WTC11 (cell line): Measurements from ENCODE around the gene ADAMTS8. TPM values are rescaled to one million over a fixed set of nuclear protein-coding genes. Genes with fewer than 3 reads are reported as not detected.

Experiments
- CREB1 ChIP-seq: sonication (generic); formaldehyde crosslinking; IDR thresholded peaks from 2 replicates; pipeline ENCODE4 v1.8.0; 2023; ENCODE audit warnings: mild to moderate bottlenecking, missing genetic modification reagents
- FOXP1 ChIP-seq: sonication (generic); formaldehyde crosslinking; IDR thresholded peaks from 2 replicates; pipeline ENCODE4 v1.8.0; 2022; ENCODE audit warnings: missing genetic modification reagents, mild to moderate bottlenecking, moderate library complexity, borderline replicate concordance
- HMGA2 ChIP-seq: fragments of 250-450 bp; sonication (Bioruptor Pico); IDR thresholded peaks from 2 replicates; pipeline ENCODE4 v1.4.0; 2021; ENCODE audit warnings: mild to moderate bottlenecking, moderate library complexity
- JAZF1 ChIP-seq: fragments of 250-450 bp; sonication (Bioruptor Pico); IDR thresholded peaks from 2 replicates; pipeline ENCODE4 v1.9.0; 2021; ENCODE audit warnings: moderate library complexity, mild to moderate bottlenecking, inconsistent platforms
- NR3C1 ChIP-seq: sonication (generic); formaldehyde crosslinking; conservative IDR thresholded peaks from 2 replicates; pipeline ENCODE4 v1.8.1; 2023; ENCODE audit warnings: low read depth, mild to moderate bottlenecking, missing genetic modification reagents
- TCF7 ChIP-seq: sonication (generic); formaldehyde crosslinking; IDR thresholded peaks from 2 replicates; pipeline ENCODE4 v1.8.0; 2022; ENCODE audit warnings: mild to moderate bottlenecking, low read depth, missing genetic modification reagents, moderate library complexity
- TEAD1 ChIP-seq: sonication (generic); formaldehyde crosslinking; IDR thresholded peaks from 2 replicates; pipeline ENCODE4 v1.8.0; 2022; ENCODE audit warnings: mild to moderate bottlenecking, missing genetic modification reagents
- TEAD4 ChIP-seq: sonication (generic); formaldehyde crosslinking; IDR thresholded peaks from 2 replicates; pipeline ENCODE4 v1.8.0; 2022; ENCODE audit warnings: mild to moderate bottlenecking, missing genetic modification reagents
- ZNF121 ChIP-seq: sonication (generic); formaldehyde crosslinking; IDR thresholded peaks from 2 replicates; pipeline ENCODE4 v1.8.0; 2023; ENCODE audit warnings: missing genetic modification reagents
- ZNF396 ChIP-seq: fragments of 250-450 bp; sonication (Bioruptor Pico); IDR thresholded peaks from 2 replicates; pipeline ENCODE4 v1.8.0; 2021; ENCODE audit warnings: mild to moderate bottlenecking, moderate library complexity, borderline replicate concordance
- ZNF416 ChIP-seq: fragments of 250-450 bp; sonication (Bioruptor Pico); IDR thresholded peaks from 2 replicates; pipeline ENCODE4 v1.9.0; 2021; ENCODE audit warnings: mild to moderate bottlenecking, inconsistent platforms
- total RNA-seq: library from RNA; stranded (reverse); gene quantifications from 3 replicates; pipeline ENCODE4 v1.2.3, GENCODE V29; 2021
- TF ChIP-seq, protein P1 (sequence below): sonication (generic); formaldehyde crosslinking; IDR thresholded peaks from 2 replicates; pipeline ENCODE4 v1.8.1; 2023; ENCODE audit warnings: mild to moderate bottlenecking, missing genetic modification reagents
- TF ChIP-seq, protein P2 (sequence below): sonication (generic); formaldehyde crosslinking; IDR thresholded peaks from 2 replicates; pipeline ENCODE4 v1.8.1; 2023; ENCODE audit warnings: mild to moderate bottlenecking, missing genetic modification reagents
- TF ChIP-seq, protein P3 (sequence below): sonication (generic); formaldehyde crosslinking; IDR thresholded peaks from 2 replicates; pipeline ENCODE4 v1.8.1; 2022; ENCODE audit warnings: mild to moderate bottlenecking, moderate library complexity, missing genetic modification reagents
- TF ChIP-seq, protein P4 (sequence below): sonication (generic); formaldehyde crosslinking; IDR thresholded peaks from 2 replicates; pipeline ENCODE4 v1.8.0; 2023; ENCODE audit warnings: mild to moderate bottlenecking, missing genetic modification reagents
- TF ChIP-seq, protein P5 (sequence below): sonication (generic); formaldehyde crosslinking; IDR thresholded peaks from 2 replicates; pipeline ENCODE4 v1.8.1; 2023; ENCODE audit warnings: mild to moderate bottlenecking, moderate library complexity, missing genetic modification reagents

ADAMTS8 gene
- total RNA-seq, 1 experiment from 2014 or later, result 9.9 TPM

DNA sequence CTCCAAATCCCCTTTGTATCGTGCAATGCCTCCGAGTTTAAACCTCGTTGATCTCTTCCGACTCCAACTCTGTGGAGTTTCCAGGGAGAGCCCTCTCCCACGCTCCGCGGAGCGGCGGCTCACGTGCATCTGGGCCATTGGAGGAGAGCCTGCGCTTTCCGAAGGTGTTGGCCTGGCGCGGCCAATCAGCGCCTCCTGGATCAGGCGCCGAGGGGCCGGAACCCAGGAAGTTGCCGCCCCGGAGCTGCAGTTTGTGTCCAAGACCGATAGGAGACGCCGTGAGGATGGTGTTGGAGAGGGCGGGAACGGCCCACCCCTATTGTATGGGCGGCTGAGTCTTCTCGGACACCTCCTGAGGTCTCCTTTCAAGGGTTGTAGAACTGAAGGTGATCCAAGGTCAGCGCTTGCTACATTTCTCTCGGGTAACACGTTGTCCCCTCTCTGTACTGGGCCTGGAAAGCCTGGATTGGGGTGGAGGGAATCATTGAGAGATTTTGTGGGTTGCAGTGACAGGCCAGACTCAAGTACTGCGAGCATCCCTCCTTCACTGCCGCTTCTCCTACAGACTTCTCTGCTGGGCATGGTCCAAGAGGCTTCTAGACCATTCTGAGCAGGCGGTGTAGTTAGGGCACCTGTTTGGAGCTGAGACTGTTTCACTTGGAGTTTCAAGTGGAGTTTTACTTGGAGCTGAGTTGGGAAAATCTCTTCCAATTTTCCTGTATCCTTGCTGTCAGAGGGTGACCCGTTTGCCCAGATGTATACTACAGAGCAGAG lies 21.8 kb upstream of the ADAMTS8 start (continued):
- TF ChIP-seq TEAD4 (CRISPR knock-in tag), result peak; percentile 79; the same call in 1 of the 2 replicates
- TF ChIP-seq ZNF121 (CRISPR knock-in tag), result no peak
- no peak for TF ChIP-seq ZNF416 (CRISPR knock-in tag)
- TF ChIP-seq, protein P1, sequence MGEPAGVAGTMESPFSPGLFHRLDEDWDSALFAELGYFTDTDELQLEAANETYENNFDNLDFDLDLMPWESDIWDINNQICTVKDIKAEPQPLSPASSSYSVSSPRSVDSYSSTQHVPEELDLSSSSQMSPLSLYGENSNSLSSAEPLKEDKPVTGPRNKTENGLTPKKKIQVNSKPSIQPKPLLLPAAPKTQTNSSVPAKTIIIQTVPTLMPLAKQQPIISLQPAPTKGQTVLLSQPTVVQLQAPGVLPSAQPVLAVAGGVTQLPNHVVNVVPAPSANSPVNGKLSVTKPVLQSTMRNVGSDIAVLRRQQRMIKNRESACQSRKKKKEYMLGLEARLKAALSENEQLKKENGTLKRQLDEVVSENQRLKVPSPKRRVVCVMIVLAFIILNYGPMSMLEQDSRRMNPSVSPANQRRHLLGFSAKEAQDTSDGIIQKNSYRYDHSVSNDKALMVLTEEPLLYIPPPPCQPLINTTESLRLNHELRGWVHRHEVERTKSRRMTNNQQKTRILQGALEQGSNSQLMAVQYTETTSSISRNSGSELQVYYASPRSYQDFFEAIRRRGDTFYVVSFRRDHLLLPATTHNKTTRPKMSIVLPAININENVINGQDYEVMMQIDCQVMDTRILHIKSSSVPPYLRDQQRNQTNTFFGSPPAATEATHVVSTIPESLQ (CRISPR knock-in tag), result no peak
- TF ChIP-seq, protein P2, sequence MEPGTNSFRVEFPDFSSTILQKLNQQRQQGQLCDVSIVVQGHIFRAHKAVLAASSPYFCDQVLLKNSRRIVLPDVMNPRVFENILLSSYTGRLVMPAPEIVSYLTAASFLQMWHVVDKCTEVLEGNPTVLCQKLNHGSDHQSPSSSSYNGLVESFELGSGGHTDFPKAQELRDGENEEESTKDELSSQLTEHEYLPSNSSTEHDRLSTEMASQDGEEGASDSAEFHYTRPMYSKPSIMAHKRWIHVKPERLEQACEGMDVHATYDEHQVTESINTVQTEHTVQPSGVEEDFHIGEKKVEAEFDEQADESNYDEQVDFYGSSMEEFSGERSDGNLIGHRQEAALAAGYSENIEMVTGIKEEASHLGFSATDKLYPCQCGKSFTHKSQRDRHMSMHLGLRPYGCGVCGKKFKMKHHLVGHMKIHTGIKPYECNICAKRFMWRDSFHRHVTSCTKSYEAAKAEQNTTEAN (CRISPR knock-in tag), result peak; percentile 91
- no peak for TF ChIP-seq TCF7 (CRISPR knock-in tag)
- peak; percentile 95; the same call in 1 of the 2 replicates for TF ChIP-seq NR3C1 (CRISPR knock-in tag)
- peak; percentile 98 for TF ChIP-seq FOXP1 (CRISPR knock-in tag)
- peak; percentile 98 for TF ChIP-seq TEAD1 (CRISPR knock-in tag)
- TF ChIP-seq, protein P3, sequence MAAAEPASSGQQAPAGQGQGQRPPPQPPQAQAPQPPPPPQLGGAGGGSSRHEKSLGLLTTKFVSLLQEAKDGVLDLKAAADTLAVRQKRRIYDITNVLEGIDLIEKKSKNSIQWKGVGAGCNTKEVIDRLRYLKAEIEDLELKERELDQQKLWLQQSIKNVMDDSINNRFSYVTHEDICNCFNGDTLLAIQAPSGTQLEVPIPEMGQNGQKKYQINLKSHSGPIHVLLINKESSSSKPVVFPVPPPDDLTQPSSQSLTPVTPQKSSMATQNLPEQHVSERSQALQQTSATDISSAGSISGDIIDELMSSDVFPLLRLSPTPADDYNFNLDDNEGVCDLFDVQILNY (CRISPR knock-in tag), result peak; percentile 97
- no peak for TF ChIP-seq HMGA2 (CRISPR knock-in tag)
- TF ChIP-seq, protein P4, sequence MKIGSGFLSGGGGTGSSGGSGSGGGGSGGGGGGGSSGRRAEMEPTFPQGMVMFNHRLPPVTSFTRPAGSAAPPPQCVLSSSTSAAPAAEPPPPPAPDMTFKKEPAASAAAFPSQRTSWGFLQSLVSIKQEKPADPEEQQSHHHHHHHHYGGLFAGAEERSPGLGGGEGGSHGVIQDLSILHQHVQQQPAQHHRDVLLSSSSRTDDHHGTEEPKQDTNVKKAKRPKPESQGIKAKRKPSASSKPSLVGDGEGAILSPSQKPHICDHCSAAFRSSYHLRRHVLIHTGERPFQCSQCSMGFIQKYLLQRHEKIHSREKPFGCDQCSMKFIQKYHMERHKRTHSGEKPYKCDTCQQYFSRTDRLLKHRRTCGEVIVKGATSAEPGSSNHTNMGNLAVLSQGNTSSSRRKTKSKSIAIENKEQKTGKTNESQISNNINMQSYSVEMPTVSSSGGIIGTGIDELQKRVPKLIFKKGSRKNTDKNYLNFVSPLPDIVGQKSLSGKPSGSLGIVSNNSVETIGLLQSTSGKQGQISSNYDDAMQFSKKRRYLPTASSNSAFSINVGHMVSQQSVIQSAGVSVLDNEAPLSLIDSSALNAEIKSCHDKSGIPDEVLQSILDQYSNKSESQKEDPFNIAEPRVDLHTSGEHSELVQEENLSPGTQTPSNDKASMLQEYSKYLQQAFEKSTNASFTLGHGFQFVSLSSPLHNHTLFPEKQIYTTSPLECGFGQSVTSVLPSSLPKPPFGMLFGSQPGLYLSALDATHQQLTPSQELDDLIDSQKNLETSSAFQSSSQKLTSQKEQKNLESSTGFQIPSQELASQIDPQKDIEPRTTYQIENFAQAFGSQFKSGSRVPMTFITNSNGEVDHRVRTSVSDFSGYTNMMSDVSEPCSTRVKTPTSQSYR (CRISPR knock-in tag), result peak; percentile 96; the same call in 1 of the 2 replicates
- peak; percentile 97 for TF ChIP-seq CREB1 (CRISPR knock-in tag)
- TF ChIP-seq, protein P5, sequence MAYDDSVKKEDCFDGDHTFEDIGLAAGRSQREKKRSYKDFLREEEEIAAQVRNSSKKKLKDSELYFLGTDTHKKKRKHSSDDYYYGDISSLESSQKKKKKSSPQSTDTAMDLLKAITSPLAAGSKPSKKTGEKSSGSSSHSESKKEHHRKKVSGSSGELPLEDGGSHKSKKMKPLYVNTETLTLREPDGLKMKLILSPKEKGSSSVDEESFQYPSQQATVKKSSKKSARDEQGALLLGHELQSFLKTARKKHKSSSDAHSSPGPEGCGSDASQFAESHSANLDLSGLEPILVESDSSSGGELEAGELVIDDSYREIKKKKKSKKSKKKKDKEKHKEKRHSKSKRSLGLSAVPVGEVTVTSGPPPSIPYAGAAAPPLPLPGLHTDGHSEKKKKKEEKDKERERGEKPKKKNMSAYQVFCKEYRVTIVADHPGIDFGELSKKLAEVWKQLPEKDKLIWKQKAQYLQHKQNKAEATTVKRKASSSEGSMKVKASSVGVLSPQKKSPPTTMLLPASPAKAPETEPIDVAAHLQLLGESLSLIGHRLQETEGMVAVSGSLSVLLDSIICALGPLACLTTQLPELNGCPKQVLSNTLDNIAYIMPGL (CRISPR knock-in tag), result peak; percentile 88
- no peak for TF ChIP-seq ZNF396 (CRISPR knock-in tag)
- no peak for TF ChIP-seq JAZF1 (CRISPR knock-in tag)
